Osteocyte (in vitro differentiated cells): Measurements from ENCODE around the gene POLR1G. TPM values are rescaled to one million over a fixed set of nuclear protein-coding genes. Genes with fewer than 3 reads are reported as not detected.

ENCODE experiments used
- DNase-seq: peaks from one replicate; pipeline ENCODE4 v3.0.0; 2021; ENCODE audit warnings: mixed read lengths; ENCODE audit not compliant: unreplicated experiment; ENCODE audit errors: extremely low spot score
- H3K27ac Mint-ChIP-seq: one replicate; pipeline ENCODE4 v1.8.0; 2021; ENCODE audit warnings: mild to moderate bottlenecking, mixed read lengths; ENCODE audit not compliant: unreplicated experiment
- H3K27me3 Mint-ChIP-seq: one replicate; pipeline ENCODE4 v1.8.0; 2021; ENCODE audit warnings: mixed read lengths; ENCODE audit not compliant: unreplicated experiment
- H3K36me3 Mint-ChIP-seq: one replicate; pipeline ENCODE4 v1.8.0; 2021; ENCODE audit warnings: mixed read lengths; ENCODE audit not compliant: unreplicated experiment
- H3K4me1 Mint-ChIP-seq: one replicate; pipeline ENCODE4 v1.8.0; 2021; ENCODE audit warnings: mixed read lengths; ENCODE audit not compliant: unreplicated experiment
- H3K4me3 Mint-ChIP-seq: one replicate; pipeline ENCODE4 v1.8.0; 2021; ENCODE audit warnings: mild to moderate bottlenecking, moderate library complexity, mixed read lengths; ENCODE audit not compliant: unreplicated experiment
- H3K9me3 Mint-ChIP-seq: one replicate; pipeline ENCODE4 v1.8.0; 2021; ENCODE audit warnings: mixed read lengths; ENCODE audit not compliant: unreplicated experiment
- CTCF ChIP-seq: fragments of 200-600 bp; sonication (generic); IDR thresholded peaks from 2 replicates; pipeline ENCODE4 v1.5.0; 2021; ENCODE audit warnings: antibody characterized with exemption, mild to moderate bottlenecking, moderate library complexity
- total RNA-seq: library from RNA; stranded (reverse); gene quantifications from 2 replicates; pipeline ENCODE4 v1.2.1, GENCODE V29; 2021

The POLR1G gene
- total RNA-seq, 1 donor from 2014 or later = 7.6 TPM

GRCh38 chr19:45362291-45362690, 44.2 kb upstream of the POLR1G start:
- H3K4me3 Mint-ChIP-seq = no peak overlapping the region
- no peak overlapping the region for H3K27ac Mint-ChIP-seq
- H3K36me3 Mint-ChIP-seq = peaks cover 13% of the 10 kb centered on the region
- no peak for TF ChIP-seq CTCF
- no peaks in the 10 kb centered on the region for H3K4me1 Mint-ChIP-seq
- DNase-seq = no peak
- H3K9me3 Mint-ChIP-seq = no peaks in the 10 kb centered on the region
- H3K27me3 Mint-ChIP-seq = no peaks in the 10 kb centered on the region

- TF ChIP-seq CTCF = no peak
- no peak overlapping the region for H3K27ac Mint-ChIP-seq
- no peaks in the 10 kb centered on the region for H3K27me3 Mint-ChIP-seq
- no peaks in the 10 kb centered on the region for H3K9me3 Mint-ChIP-seq
- H3K4me3 Mint-ChIP-seq = no peak overlapping the region
- H3K4me1 Mint-ChIP-seq = peaks cover 6% of the 10 kb centered on the region
- no peak for DNase-seq
- H3K36me3 Mint-ChIP-seq = peaks cover 8% of the 10 kb centered on the region
Measured at GRCh38 chr19:45363861-45364459, 42.5 kb upstream of the POLR1G start.

- no peak overlapping the region for H3K4me3 Mint-ChIP-seq
- H3K36me3 Mint-ChIP-seq = peaks cover 4% of the 10 kb centered on the region
- no peak for DNase-seq
- no peak overlapping the region for H3K27ac Mint-ChIP-seq
- H3K27me3 Mint-ChIP-seq = no peaks in the 10 kb centered on the region
- no peaks in the 10 kb centered on the region for H3K9me3 Mint-ChIP-seq
- no peak for TF ChIP-seq CTCF
- H3K4me1 Mint-ChIP-seq = peaks cover 12% of the 10 kb centered on the region
Measured at GRCh38 chr19:45364696-45365095, 41.7 kb upstream of the POLR1G start.

GRCh38 chr19:45368127-45368526, 38.3 kb upstream of the POLR1G start:
- Mint-ChIP-seq H3K36me3 (no peaks in the 10 kb centered on the region), H3K27ac (no peak overlapping the region), H3K4me1 (peaks cover 18% of the 10 kb centered on the region), H3K9me3 (no peaks in the 10 kb centered on the region), H3K4me3 (no peak overlapping the region), H3K27me3 (no peaks in the 10 kb centered on the region)
- DNase-seq = no peak
- TF ChIP-seq CTCF = no peak

- H3K36me3 Mint-ChIP-seq = no peaks in the 10 kb centered on the region
- H3K27ac Mint-ChIP-seq = no peak overlapping the region
- peaks cover 18% of the 10 kb centered on the region for H3K4me1 Mint-ChIP-seq
- H3K4me3 Mint-ChIP-seq = peak overlapping the region; percentile 45
- TF ChIP-seq CTCF = no peak
- H3K9me3 Mint-ChIP-seq = no peaks in the 10 kb centered on the region
- no peak for DNase-seq
- H3K27me3 Mint-ChIP-seq = no peaks in the 10 kb centered on the region
Measured at GRCh38 chr19:45368737-45369340, 37.6 kb upstream of the POLR1G start.
